Prostate gland (tissue), 2 donors: ENCODE measurements around the gene EPHB2. TPM values are rescaled to one million over a fixed set of nuclear protein-coding genes. Genes with fewer than 3 reads are reported as not detected.
A peak's percentile ranks its signal among the peaks of the same experiment; 100 is the strongest.

ENCODE experiments used
- DNase-seq: peaks from one replicate; pipeline ENCODE4 v3.0.0-alpha.2; 2019; ENCODE audit warnings: low spot score
- H3K27ac ChIP-seq, 2 donors: fragments of 200-600 bp; sonication (generic); 2 replicates each; pipeline ENCODE4 v1.5.1; 2017 to 2019
- H3K27me3 ChIP-seq: fragments of 200-600 bp; sonication (generic); replicated peaks from 2 replicates; pipeline ENCODE4 v1.5.1; 2019; ENCODE audit not compliant: insufficient read depth
- H3K36me3 ChIP-seq, 2 donors: fragments of 200-600 bp; sonication (generic); 1 replicate in 1 of 2; 2 replicates in 1 of 2; pipeline versions ENCODE4 v1.5.1 to v1.8.1; 2017 to 2019
- H3K4me1 ChIP-seq: fragments of 200-600 bp; sonication (generic); replicated peaks from 2 replicates; pipeline ENCODE4 v1.5.1; 2019
- H3K4me3 ChIP-seq, 2 donors: fragments of 200-600 bp; sonication (generic); 2 replicates each; pipeline ENCODE4 v1.5.1; 2017 to 2019
- H3K9me3 ChIP-seq: fragments of 200-600 bp; sonication (generic); 2 replicates; pipeline ENCODE4 v1.5.1; 2017
- CTCF ChIP-seq, 4 experiments: fragments of 200-600 bp in 2 of 4; fragments of 450-650 bp in 2 of 4; sonication (generic) in 2 of 4; IDR thresholded peaks; 1 replicate in 3 of 4; 2 replicates in 1 of 4; pipeline ENCODE4 v1.5.1; 2016 to 2019; ENCODE audit warnings: antibody characterized with exemption in 4 of 4, mild to moderate bottlenecking in 2 of 4, moderate library complexity in 2 of 4
- POLR2A ChIP-seq: fragments of 450-650 bp; IDR thresholded peaks from one replicate; pipeline ENCODE4 v1.6.1; 2016; ENCODE audit warnings: antibody characterized with exemption, mild to moderate bottlenecking
- POLR2AphosphoS5 ChIP-seq: sonication (generic); formaldehyde crosslinking; IDR thresholded peaks from one replicate; pipeline ENCODE4 v1.6.1; 2017; ENCODE audit warnings: antibody characterized with exemption
- WGBS: methylation state at CpG from one replicate; pipeline ENCODE4 v1.1.5; 2018; 5-methylcytosine and 5-hydroxymethylcytosine counted together
- intact Hi-C: fragments of 100-400 bp; cut with DNase I; formaldehyde crosslinking; loops from one replicate; pipeline ENCODE4 v1.14.2; 2022
- total RNA-seq, 2 donors: library from RNA; depleted of rRNA; stranded (reverse); fragments of >200 nt; gene quantifications; one replicate each; pipeline ENCODE4 v1.1.0, GENCODE V29; 2016

The EPHB2 gene
- total RNA-seq, 2 donors from 2014 or later: 6.4 to 7.4 TPM

GRCh38 chr1:22925111-22925510 lies 214.5 kb downstream of the EPHB2 start:
- TF ChIP-seq CTCF (IDR thresholded peaks at IDR 0.05): no peak
- no peak for TF ChIP-seq POLR2A
- TF ChIP-seq POLR2AphosphoS5: no peak
- 54% methylated on average over 9 of the region's 9 CpGs for WGBS
- Histone ChIP-seq H3K36me3 (no peaks in the 10 kb centered on the region), H3K9me3 (no peaks in the 10 kb centered on the region), H3K27ac (no peak overlapping the region), H3K4me3 (no peak overlapping the region), H3K4me1 (no peaks in the 10 kb centered on the region), H3K27me3 (peaks cover 4% of the 10 kb centered on the region)
- DNase-seq: no peak
- intact Hi-C loops: no loop called here

GRCh38 chr1:22930240-22930912 lies 219.7 kb downstream of the EPHB2 start:
- Histone ChIP-seq H3K27me3 (peaks cover 4% of the 10 kb centered on the region), H3K27ac (no peak overlapping the region), H3K4me1 (no peaks in the 10 kb centered on the region), H3K4me3 (no peak overlapping the region), H3K36me3 (no peaks in the 10 kb centered on the region), H3K9me3 (no peaks in the 10 kb centered on the region)
- intact Hi-C loops: no loop called here
- DNase-seq: no peak
- no peak for TF ChIP-seq POLR2A
- peak in 3 of 4 experiments; percentile 48 to 70 (median 62) for TF ChIP-seq CTCF (IDR thresholded peaks at IDR 0.05)
- no peak for TF ChIP-seq POLR2AphosphoS5
- 51% methylated on average over 11 of the region's 11 CpGs for WGBS

- Histone ChIP-seq H3K9me3 (no peaks in the 10 kb centered on the region), H3K36me3 (no peaks in the 10 kb centered on the region), H3K4me3 (no peak overlapping the region), H3K4me1 (no peaks in the 10 kb centered on the region), H3K27me3 (no peaks in the 10 kb centered on the region), H3K27ac (no peak overlapping the region)
- TF ChIP-seq CTCF (IDR thresholded peaks at IDR 0.05) (no peak), POLR2AphosphoS5 (no peak), POLR2A (no peak)
- WGBS: 62% methylated on average over 4 of the region's 4 CpGs
- intact Hi-C loops: no loop called here
- no peak for DNase-seq
Observed at GRCh38 chr1:22932803-22933470, 222.3 kb downstream of the EPHB2 start.

DNA sequence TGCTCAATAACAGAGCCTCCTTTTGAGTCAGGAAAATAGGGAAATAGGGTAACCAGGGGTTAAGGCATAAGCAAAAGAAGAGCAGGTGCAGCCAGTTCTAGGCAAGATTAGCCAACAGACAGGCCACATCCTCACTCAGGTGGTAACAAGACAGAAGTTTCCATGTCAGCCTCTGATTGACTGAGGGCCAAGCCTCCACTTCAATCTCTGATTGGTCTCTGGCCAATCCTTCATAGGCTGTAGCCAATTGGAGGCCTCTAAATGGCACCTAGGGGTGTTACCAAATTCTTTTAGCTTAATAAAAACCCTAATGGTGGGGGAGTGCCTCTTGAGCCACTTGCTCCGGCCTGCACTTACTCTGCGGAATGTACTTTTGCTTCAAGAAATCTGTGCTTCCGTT lies 224.8 kb downstream of the EPHB2 start:
- no peak for DNase-seq
- WGBS: 97% methylated on average over 3 of the region's 3 CpGs
- H3K27me3 ChIP-seq: no peaks in the 10 kb centered on the region
- no peaks in the 10 kb centered on the region for H3K36me3 ChIP-seq
- H3K9me3 ChIP-seq: no peaks in the 10 kb centered on the region
- H3K27ac ChIP-seq: no peak overlapping the region
- no peak for TF ChIP-seq POLR2A
- TF ChIP-seq CTCF (IDR thresholded peaks at IDR 0.05): no peak
- TF ChIP-seq POLR2AphosphoS5: no peak
- intact Hi-C loops: no loop called here
- H3K4me1 ChIP-seq: no peaks in the 10 kb centered on the region
- no peak overlapping the region for H3K4me3 ChIP-seq

GRCh38 chr1:22936681-22937080 lies 226.0 kb downstream of the EPHB2 start:
- Histone ChIP-seq H3K9me3 (no peaks in the 10 kb centered on the region), H3K36me3 (no peaks in the 10 kb centered on the region), H3K27me3 (no peaks in the 10 kb centered on the region), H3K4me3 (no peak overlapping the region), H3K4me1 (no peaks in the 10 kb centered on the region), H3K27ac (no peak overlapping the region)
- 65% methylated on average over 2 of the region's 2 CpGs for WGBS
- intact Hi-C loops: no loop called here
- no peak for DNase-seq
- TF ChIP-seq POLR2AphosphoS5 (no peak), CTCF (IDR thresholded peaks at IDR 0.05) (no peak), POLR2A (no peak)
